CD8-positive, alpha-beta memory T cell (primary cell): ENCODE measurements around the gene F11R. TPM values are rescaled to one million over a fixed set of nuclear protein-coding genes. Genes with fewer than 3 reads are reported as not detected.

Experiments used
- CTCF ChIA-PET: fragments of 350-600 bp; sonication (Branson Sonifier 250); formaldehyde crosslinking; loops from one replicate; lab custom pipeline; 2021; ENCODE audit warnings: antibody characterized with exemption; lab: Charles Lee
- POLR2A ChIA-PET: fragments of 350-600 bp; sonication (Branson Sonifier 250); formaldehyde crosslinking; loops from one replicate; lab custom pipeline; 2021; ENCODE audit warnings: antibody characterized with exemption; lab: Charles Lee
- DNase-seq, 5 donors: peaks; one replicate each; pipeline versions ENCODE4 v3.0.0 to v3.0.0-alpha.2; 2020 to 2022; ENCODE audit warnings: mixed read lengths in 1 of 5
- H3K27ac ChIP-seq: one replicate; pipeline ENCODE4 v1.7.0; 2013; ENCODE audit warnings: low read depth, mild to moderate bottlenecking, low read length, moderate library complexity
- H3K27me3 ChIP-seq: 2 replicates; pipeline ENCODE4 v1.7.0; 2013; ENCODE audit warnings: low read length, mild to moderate bottlenecking; ENCODE audit not compliant: insufficient read depth, poor library complexity, severe bottlenecking
- H3K36me3 ChIP-seq: 2 replicates; pipeline ENCODE4 v1.7.0; 2013; ENCODE audit warnings: mild to moderate bottlenecking, low read length, moderate library complexity; ENCODE audit not compliant: insufficient read depth
- H3K4me1 ChIP-seq: 2 replicates; pipeline ENCODE4 v1.7.0; 2013; ENCODE audit warnings: mild to moderate bottlenecking, low read length, moderate library complexity; ENCODE audit not compliant: insufficient read depth
- H3K4me3 ChIP-seq: 2 replicates; pipeline ENCODE4 v1.7.0; 2013; ENCODE audit warnings: mild to moderate bottlenecking, low read length
- H3K9me3 ChIP-seq: 2 replicates; pipeline ENCODE4 v1.7.0; 2013; ENCODE audit warnings: mild to moderate bottlenecking, low read length
- H3K27ac Mint-ChIP-seq, 8 donors: one replicate each; pipeline ENCODE4 v1.8.0; 2020 to 2021; ENCODE audit warnings: mixed read lengths in 8 of 8, mild to moderate bottlenecking in 6 of 8, inconsistent platforms in 3 of 8, moderate library complexity in 3 of 8
- H3K27me3 Mint-ChIP-seq, 2 donors: one replicate each; pipeline ENCODE4 v1.8.0; 2020 to 2021; ENCODE audit warnings: mixed read lengths in 2 of 2, mild to moderate bottlenecking in 1 of 2, moderate library complexity in 1 of 2
- H3K36me3 Mint-ChIP-seq, 3 donors: one replicate each; pipeline ENCODE4 v1.8.0; 2020 to 2021; ENCODE audit warnings: mixed read lengths in 3 of 3, inconsistent platforms in 1 of 3, mild to moderate bottlenecking in 1 of 3
- H3K4me1 Mint-ChIP-seq, 3 donors: one replicate each; pipeline ENCODE4 v1.8.0; 2020 to 2021; ENCODE audit warnings: mixed read lengths in 3 of 3, inconsistent platforms in 1 of 3, mild to moderate bottlenecking in 1 of 3
- H3K4me3 Mint-ChIP-seq, 7 donors: one replicate each; pipeline ENCODE4 v1.8.0; 2020 to 2021; ENCODE audit warnings: mixed read lengths in 7 of 7, mild to moderate bottlenecking in 6 of 7, moderate library complexity in 4 of 7, inconsistent platforms in 2 of 7
- H3K9me3 Mint-ChIP-seq, 5 donors: one replicate each; pipeline ENCODE4 v1.8.0; 2020 to 2022; ENCODE audit warnings: mixed read lengths in 5 of 5, mild to moderate bottlenecking in 3 of 5, moderate library complexity in 2 of 5, inconsistent platforms in 1 of 5
- polyA plus RNA-seq: library from polyadenylated mRNA; unstranded; fragments of 300-500 nt; fragmentation: Illumina TruSeq; gene quantifications from one replicate; pipeline ENCODE4 v1.2.3, GENCODE V29; 2021
- total RNA-seq, 2 experiments: library from RNA; stranded (reverse); gene quantifications; one replicate each; pipeline ENCODE4 v1.2.3, GENCODE V29; 2021

F11R gene
- total and polyA plus RNA-seq, 3 experiments from 2014 or later, result 11.6 to 18.3 (median 14.1) TPM

DNA sequence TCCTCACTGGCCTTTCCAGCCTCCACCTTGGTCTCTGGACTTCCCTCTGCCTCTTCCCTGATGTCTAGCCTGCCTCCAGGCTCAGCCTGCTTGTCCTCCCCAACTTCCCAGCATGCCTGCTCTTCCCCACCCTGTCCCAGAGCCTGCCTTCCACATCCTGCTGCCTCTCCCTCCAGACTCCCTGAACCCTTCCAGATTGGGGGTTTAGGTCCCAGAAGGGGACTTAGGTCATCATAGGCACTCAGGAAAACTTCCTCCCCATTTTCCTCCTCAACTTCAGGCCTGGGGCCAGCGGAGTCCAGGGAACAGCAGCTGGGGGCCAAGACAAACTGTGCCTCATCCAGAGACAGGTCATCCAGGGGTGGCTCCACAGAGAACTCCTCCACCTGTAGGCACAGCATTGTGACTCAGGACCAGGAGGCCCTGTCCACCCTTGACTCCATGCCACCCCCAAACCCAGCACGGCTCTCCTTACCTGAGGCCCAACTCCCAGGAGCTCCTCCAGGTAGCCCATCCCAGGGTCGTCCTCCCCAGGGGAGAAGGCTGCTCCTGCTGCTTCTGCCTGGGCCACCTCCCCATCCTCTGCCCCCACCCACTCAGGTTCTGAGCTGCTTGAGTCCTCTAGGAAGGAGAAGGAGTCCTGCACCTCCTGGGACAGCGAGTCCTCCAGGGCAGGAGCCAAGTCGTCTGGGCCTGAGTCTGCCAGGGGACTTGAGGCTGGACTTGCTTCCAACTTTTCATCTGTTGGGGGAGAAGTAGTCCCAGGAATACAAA is 28.2 kb upstream of the F11R start:
- Mint-ChIP-seq H3K4me3 (peak overlapping the region in 1 of 7 donors; percentile 65), H3K36me3 (peaks cover 15 to 87% (median 22%) of the 10 kb centered on the region in 3 donors), H3K9me3 (no peaks in the 10 kb centered on the region), H3K27ac (peak overlapping the region in 7 of 8 donors; percentile 15 to 92 (median 72)), H3K4me1 (peaks cover 35 to 49% (median 36%) of the 10 kb centered on the region in 3 donors), H3K27me3 (no peaks in the 10 kb centered on the region)
- Histone ChIP-seq H3K4me3 (no peak overlapping the region), H3K27me3 (no peaks in the 10 kb centered on the region), H3K27ac (no peak overlapping the region), H3K9me3 (no peaks in the 10 kb centered on the region), H3K4me1 (peaks cover 16% of the 10 kb centered on the region), H3K36me3 (peaks cover 57% of the 10 kb centered on the region)
- ChIA-PET POLR2A (interaction anchor here (5.0 kb wide), 1 partner anchor 20 kb away, joined by 81 read pairs; the partner anchor contains the start of gene ARHGAP30), CTCF (no interaction called here)
- DNase-seq, result no peak

GRCh38 chr1:161047436-161048420 is 26.8 kb upstream of the F11R start:
- H3K4me3 Mint-ChIP-seq, result peak overlapping the region in 3 of 7 donors; percentile 19 to 97 (median 65)
- no peak for DNase-seq
- no peak overlapping the region for H3K4me3 ChIP-seq
- no peaks in the 10 kb centered on the region for H3K27me3 ChIP-seq
- H3K36me3 ChIP-seq, result peaks cover 49% of the 10 kb centered on the region
- peak overlapping the region; percentile 89 to 100 (median 99) for H3K27ac Mint-ChIP-seq
- H3K4me1 ChIP-seq, result peaks cover 14% of the 10 kb centered on the region
- no peaks in the 10 kb centered on the region for H3K9me3 Mint-ChIP-seq
- H3K36me3 Mint-ChIP-seq, result peaks cover 9 to 80% (median 18%) of the 10 kb centered on the region in 3 donors
- H3K27me3 Mint-ChIP-seq, result no peaks in the 10 kb centered on the region
- ChIA-PET POLR2A (interaction anchor here (1.0 to 5.0 kb wide), 5 partner anchors 7 to 50 kb away, joined by 3 to 81 read pairs (median 12); partner anchors contain the start of genes ARHGAP30, KLHDC9 and TSTD1), CTCF (interaction anchor here (0.8 to 4.4 kb wide), 5 partner anchors 13 to 50 kb away, joined by 3 to 61 read pairs (median 6); partner anchors contain the start of genes ARHGAP30 and KLHDC9)
- H3K27ac ChIP-seq, result no peak overlapping the region
- peaks cover 32 to 52% (median 45%) of the 10 kb centered on the region in 3 donors for H3K4me1 Mint-ChIP-seq
- no peaks in the 10 kb centered on the region for H3K9me3 ChIP-seq

DNA sequence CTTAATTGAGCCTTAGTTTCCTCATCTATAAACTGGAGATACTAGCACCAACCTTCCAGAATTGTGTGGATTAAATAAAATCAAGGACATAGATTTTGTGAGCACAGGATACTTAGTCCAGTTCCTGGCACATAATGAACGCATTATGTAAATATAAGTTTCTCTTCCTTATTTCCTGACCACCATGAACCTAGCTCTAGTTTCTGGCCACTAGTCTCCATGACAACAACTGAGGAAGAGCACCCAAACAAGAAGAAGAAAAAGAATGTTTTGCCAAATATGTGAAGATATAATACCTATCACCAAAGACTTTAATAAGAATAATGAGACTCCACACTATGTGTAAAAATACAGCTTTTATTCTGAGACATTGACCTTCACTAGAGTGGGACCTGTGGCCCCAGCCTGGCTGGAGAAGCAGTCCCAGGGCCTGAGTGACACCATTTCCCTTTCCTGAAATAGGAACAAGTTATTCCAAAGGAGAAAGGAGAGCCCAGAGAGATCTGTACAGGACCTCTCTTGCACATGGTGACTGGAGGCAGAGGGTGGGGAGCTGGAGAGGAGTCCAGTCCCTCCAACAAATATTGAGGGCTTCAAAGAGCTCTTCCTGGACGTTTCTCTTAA is 25.8 kb upstream of the F11R start:
- ChIA-PET POLR2A (interaction anchor here (0.7 to 5.0 kb wide), 11 partner anchors 8 to 267 kb away, joined by 3 to 81 read pairs (median 4); partner anchors contain the start of genes ARHGAP30, DEDD, KLHDC9 and SDHC), CTCF (interaction anchor here (0.8 to 4.4 kb wide), 10 partner anchors 9 to 209 kb away, joined by 3 to 61 read pairs (median 4); partner anchors contain the start of genes ARHGAP30, KLHDC9 and UFC1)
- Histone ChIP-seq H3K9me3 (no peaks in the 10 kb centered on the region), H3K27me3 (no peaks in the 10 kb centered on the region), H3K4me3 (peak overlapping the region; percentile 99), H3K27ac (peak overlapping the region; percentile 94), H3K4me1 (peaks cover 17% of the 10 kb centered on the region), H3K36me3 (peaks cover 50% of the 10 kb centered on the region)
- Mint-ChIP-seq H3K27me3 (no peaks in the 10 kb centered on the region), H3K27ac (peak overlapping the region; percentile 89 to 100 (median 99)), H3K9me3 (no peaks in the 10 kb centered on the region), H3K36me3 (peaks cover 11 to 80% (median 16%) of the 10 kb centered on the region in 3 donors), H3K4me3 (peak overlapping the region; percentile 88 to 97 (median 92)), H3K4me1 (peaks cover 29 to 56% (median 44%) of the 10 kb centered on the region in 3 donors)
- no peak for DNase-seq

GRCh38 chr1:161045736-161046604 is 25.0 kb upstream of the F11R start, which contains the start of gene USF1:
TSS of gene USF1 (minus strand) at chr1:161045977. CDS start at chr1:161043275, 2,702 bp downstream.
- Histone ChIP-seq H3K4me3 (peak within 1 kb of the TSS; percentile 99), H3K4me1 (peaks cover 23% of the 10 kb centered on the region), H3K27ac (peak within 1 kb of the TSS; percentile 94), H3K9me3 (no peaks in the 10 kb centered on the region), H3K36me3 (peaks cover 49% of the 10 kb centered on the region), H3K27me3 (no peaks in the 10 kb centered on the region)
- ChIA-PET CTCF (interaction anchor here (0.7 to 4.4 kb wide), 15 partner anchors 8 to 209 kb away, joined by 3 to 61 read pairs (median 4); partner anchors contain the start of genes ARHGAP30, F11R, KLHDC9 and NIT1), POLR2A (interaction anchor here (0.6 to 5.0 kb wide), 17 partner anchors 7 to 268 kb away, joined by 3 to 81 read pairs (median 5); partner anchors contain the start of genes ARHGAP30, DEDD, F11R and KLHDC9)
- Mint-ChIP-seq H3K27ac (peak within 1 kb of the TSS; percentile 89 to 100 (median 99)), H3K4me3 (peak within 1 kb of the TSS; percentile 88 to 97 (median 92)), H3K27me3 (no peaks in the 10 kb centered on the region), H3K4me1 (peaks cover 32 to 62% (median 49%) of the 10 kb centered on the region in 3 donors), H3K9me3 (no peaks in the 10 kb centered on the region), H3K36me3 (peaks cover 10 to 80% (median 20%) of the 10 kb centered on the region in 3 donors)
- peak; percentile 85 to 96 (median 93) for DNase-seq

DNA sequence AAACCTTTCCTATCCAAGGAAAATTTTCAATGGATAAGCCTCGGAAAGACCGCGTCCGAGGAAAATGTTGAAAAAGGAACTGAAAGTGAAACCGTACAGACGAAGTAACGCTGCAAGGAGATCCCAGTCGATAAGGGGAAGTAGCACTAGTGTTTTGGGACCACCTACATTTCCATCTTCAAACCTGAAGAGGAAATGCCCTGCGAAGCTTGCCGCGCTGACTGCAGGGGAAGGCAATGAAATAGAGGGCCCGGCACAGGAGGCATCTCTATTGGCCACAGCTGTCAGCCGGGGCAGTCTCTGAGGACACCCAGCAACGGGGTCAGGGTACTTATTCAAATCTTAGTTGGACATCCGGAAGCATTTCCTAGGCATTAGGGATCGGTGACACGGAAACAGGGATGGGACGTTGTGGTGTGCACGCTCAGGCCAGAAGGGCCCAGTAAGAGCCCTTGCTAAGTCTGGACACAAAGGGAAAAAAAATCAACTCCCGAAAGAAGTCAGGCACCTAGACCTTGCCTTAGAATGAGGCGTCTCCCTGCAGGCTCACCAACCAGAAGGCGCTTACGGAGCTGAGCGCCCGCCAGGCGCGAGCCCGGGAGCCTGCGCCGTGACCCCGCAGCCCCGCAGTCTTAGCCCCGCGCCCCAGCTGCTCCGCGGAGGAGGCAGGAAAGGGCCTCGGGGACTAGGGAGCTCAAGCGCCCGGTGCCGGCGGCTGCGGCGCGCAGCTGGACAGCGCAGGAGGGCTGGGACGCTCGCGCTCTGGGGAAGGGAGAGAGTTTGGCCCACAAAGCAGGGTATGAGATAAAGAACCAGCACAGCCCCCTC is 24.2 kb upstream of the F11R start:
- no peaks in the 10 kb centered on the region for H3K27me3 ChIP-seq
- H3K27me3 Mint-ChIP-seq, result no peaks in the 10 kb centered on the region
- peaks cover 32 to 62% (median 49%) of the 10 kb centered on the region in 3 donors for H3K4me1 Mint-ChIP-seq
- H3K9me3 ChIP-seq, result no peaks in the 10 kb centered on the region
- peak overlapping the region; percentile 99 for H3K4me3 ChIP-seq
- H3K27ac Mint-ChIP-seq, result peak overlapping the region; percentile 89 to 100 (median 99)
- peak; percentile 49 to 80 (median 72) for DNase-seq
- peak overlapping the region; percentile 94 for H3K27ac ChIP-seq
- H3K4me3 Mint-ChIP-seq, result peak overlapping the region; percentile 88 to 97 (median 92)
- ChIA-PET POLR2A (interaction anchor here (0.6 to 5.0 kb wide), 17 partner anchors 7 to 694 kb away, joined by 3 to 81 read pairs (median 5); partner anchors contain the start of genes ARHGAP30, DEDD, F11R and KLHDC9), CTCF (interaction anchor here (0.9 to 4.4 kb wide), 16 partner anchors 7 to 208 kb away, joined by 3 to 61 read pairs (median 4); partner anchors contain the start of genes ARHGAP30, F11R, KLHDC9 and NIT1)
- H3K36me3 Mint-ChIP-seq, result peaks cover 7 to 84% (median 22%) of the 10 kb centered on the region in 3 donors
- H3K4me1 ChIP-seq, result peaks cover 23% of the 10 kb centered on the region
- peaks cover 50% of the 10 kb centered on the region for H3K36me3 ChIP-seq
- no peaks in the 10 kb centered on the region for H3K9me3 Mint-ChIP-seq
